Chondrocyte (in vitro differentiated cells): ENCODE measurements around the gene SLC4A5. TPM values are rescaled to one million over a fixed set of nuclear protein-coding genes. Genes with fewer than 3 reads are reported as not detected.

Experiments
- DNase-seq: peaks from one replicate; pipeline ENCODE4 v3.0.0; 2021; ENCODE audit warnings: mixed read lengths, low spot score
- H3K27ac Mint-ChIP-seq: one replicate; pipeline ENCODE4 v1.8.0; 2021; ENCODE audit warnings: mild to moderate bottlenecking, moderate library complexity, mixed read lengths; ENCODE audit not compliant: unreplicated experiment
- H3K27me3 Mint-ChIP-seq: 2 replicates; pipeline ENCODE4 v1.8.0; 2021; ENCODE audit warnings: low read depth, mixed read lengths
- H3K36me3 Mint-ChIP-seq: 2 replicates; pipeline ENCODE4 v1.8.0; 2021; ENCODE audit warnings: low read depth, mixed read lengths
- H3K4me1 Mint-ChIP-seq: 2 replicates; pipeline ENCODE4 v1.8.0; 2021; ENCODE audit warnings: low read depth, mild to moderate bottlenecking, mixed read lengths
- H3K4me3 Mint-ChIP-seq: one replicate; pipeline ENCODE4 v1.8.0; 2021; ENCODE audit warnings: mild to moderate bottlenecking, moderate library complexity, mixed read lengths; ENCODE audit not compliant: unreplicated experiment
- H3K9me3 Mint-ChIP-seq: 2 replicates; pipeline ENCODE4 v1.8.0; 2021; ENCODE audit warnings: low read depth, mixed read lengths
- CTCF ChIP-seq: fragments of 200-600 bp; sonication (generic); IDR thresholded peaks from 2 replicates; pipeline ENCODE4 v1.5.0; 2021; ENCODE audit warnings: antibody characterized with exemption, mild to moderate bottlenecking, moderate library complexity
- total RNA-seq: library from RNA; stranded (reverse); gene quantifications from 3 replicates; pipeline ENCODE4 v1.2.1, GENCODE V29; 2021

The SLC4A5 gene
- total RNA-seq, 1 donor from 2014 or later: 0.65 TPM

GRCh38 chr2:74317701-74318100 lies 25.5 kb downstream of the SLC4A5 start:
- peaks cover 2% of the 10 kb centered on the region for H3K36me3 Mint-ChIP-seq
- no peak for TF ChIP-seq CTCF
- H3K27ac Mint-ChIP-seq: no peak overlapping the region
- DNase-seq: no peak
- no peaks in the 10 kb centered on the region for H3K27me3 Mint-ChIP-seq
- no peaks in the 10 kb centered on the region for H3K9me3 Mint-ChIP-seq
- no peak overlapping the region for H3K4me3 Mint-ChIP-seq
- H3K4me1 Mint-ChIP-seq: no peaks in the 10 kb centered on the region

GRCh38 chr2:74316627-74317295 lies 26.5 kb downstream of the SLC4A5 start:
- Mint-ChIP-seq H3K36me3 (peaks cover 4% of the 10 kb centered on the region), H3K4me3 (no peak overlapping the region), H3K9me3 (peaks cover 2% of the 10 kb centered on the region), H3K27me3 (no peaks in the 10 kb centered on the region), H3K27ac (no peak overlapping the region), H3K4me1 (no peaks in the 10 kb centered on the region)
- no peak for TF ChIP-seq CTCF
- DNase-seq: no peak

GRCh38 chr2:74314107-74314506 lies 29.1 kb downstream of the SLC4A5 start:
- no peak overlapping the region for H3K27ac Mint-ChIP-seq
- H3K36me3 Mint-ChIP-seq: peaks cover 13% of the 10 kb centered on the region
- no peak overlapping the region for H3K4me3 Mint-ChIP-seq
- TF ChIP-seq CTCF: no peak
- H3K9me3 Mint-ChIP-seq: peaks cover 9% of the 10 kb centered on the region
- no peaks in the 10 kb centered on the region for H3K4me1 Mint-ChIP-seq
- DNase-seq: no peak
- H3K27me3 Mint-ChIP-seq: no peaks in the 10 kb centered on the region

- H3K36me3 Mint-ChIP-seq: peaks cover 13% of the 10 kb centered on the region
- H3K27ac Mint-ChIP-seq: no peak overlapping the region
- no peak for TF ChIP-seq CTCF
Observed at GRCh38 chr2:74313497-74313896, 29.7 kb downstream of the SLC4A5 start.

GRCh38 chr2:74312913-74313312 lies 30.3 kb downstream of the SLC4A5 start:
- no peak overlapping the region for H3K27ac Mint-ChIP-seq
- H3K27me3 Mint-ChIP-seq: no peaks in the 10 kb centered on the region
- H3K4me1 Mint-ChIP-seq: no peaks in the 10 kb centered on the region
- H3K9me3 Mint-ChIP-seq: peaks cover 9% of the 10 kb centered on the region
- H3K36me3 Mint-ChIP-seq: peaks cover 13% of the 10 kb centered on the region
- no peak overlapping the region for H3K4me3 Mint-ChIP-seq
- TF ChIP-seq CTCF: no peak
- DNase-seq: no peak

More at GRCh38 chr2:74313497-74313896, 29.7 kb downstream of the SLC4A5 start:
- no peak overlapping the region for H3K4me3 Mint-ChIP-seq
- H3K4me1 Mint-ChIP-seq: no peaks in the 10 kb centered on the region
- no peak for DNase-seq
- H3K27me3 Mint-ChIP-seq: no peaks in the 10 kb centered on the region
- peaks cover 9% of the 10 kb centered on the region for H3K9me3 Mint-ChIP-seq
